ENCODE results near the gene OTUD4. TPM values are rescaled to one million over a fixed set of nuclear protein-coding genes. Genes with fewer than 3 reads are reported as not detected.

Gene OTUD4
- total and polyA plus RNA-seq, 9 of the 15 experiments (the other 6 are each of a cell fraction or from before 2014, with no cell fraction given), result 4.2 to 29.0 (median 24.8) TPM

DNA sequence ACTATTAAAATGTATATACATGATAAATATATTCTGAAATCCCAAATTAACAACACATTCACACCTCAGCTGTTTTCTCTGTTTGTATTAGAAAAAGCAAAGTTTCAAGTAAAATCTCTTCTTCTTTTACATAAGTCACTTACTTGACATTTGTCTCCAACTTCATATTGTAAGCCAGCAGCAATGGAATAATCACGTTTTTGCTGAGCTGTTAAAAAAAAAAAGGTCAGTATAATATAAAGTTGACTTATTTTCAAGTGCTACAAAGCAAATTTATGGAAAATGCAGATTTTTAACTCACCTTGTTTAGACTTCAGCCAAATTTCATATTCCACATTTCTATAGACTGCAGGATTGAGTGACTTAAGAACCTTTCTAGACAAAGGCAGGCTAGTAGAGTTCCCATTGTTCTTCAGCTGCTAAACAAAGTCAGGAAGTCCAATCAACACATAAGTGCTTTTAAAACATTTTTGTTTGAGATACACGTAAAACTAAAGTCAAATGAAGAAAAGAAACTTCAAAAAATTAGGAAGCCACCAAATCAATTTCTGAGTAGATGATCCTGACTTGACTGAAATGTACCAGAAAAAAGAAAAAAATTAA is 25.0 kb downstream of the OTUD4 start:
- Histone ChIP-seq H3K4me3 (no peak overlapping the region), H3K4me2 (ENCODE audit: insufficient read depth, low read length) (no peak overlapping the region), H3K36me3 (ENCODE audit: control insufficient read depth, insufficient read depth, low read length) (peaks cover 86% of the 10 kb centered on the region), H3K27ac (ENCODE audit: extremely low read depth, low read depth, low read length) (no peak overlapping the region), H3K9ac (ENCODE audit: insufficient read depth in 1 of 2, low read depth in 2 of 2, low read length in 2 of 2) (no peak overlapping the region), H3K27me3 (ENCODE audit: control insufficient read depth in 2 of 2, insufficient read depth in 2 of 2, low read length in 2 of 2) (no peaks in the 10 kb centered on the region), H3K79me2 (ENCODE audit: control insufficient read depth, insufficient read depth, low read length) (peaks cover 12% of the 10 kb centered on the region), H3K9me3 (replicated peaks; ENCODE audit: control insufficient read depth, insufficient read depth, low read depth, low read length) (no peaks in the 10 kb centered on the region), H3K9me1 (ENCODE audit: control insufficient read depth, insufficient read depth, low read length) (no peaks in the 10 kb centered on the region), H2AFZ (ENCODE audit: low read depth, low read length) (no peak overlapping the region), H3K4me1 (replicated peaks in 1 of 2; ENCODE audit: control insufficient read depth in 2 of 2, insufficient read depth in 2 of 2, low read length in 2 of 2) (no peaks in the 10 kb centered on the region), H4K20me1 (replicated peaks; ENCODE audit: control insufficient read depth, insufficient read depth, low read length) (no peaks in the 10 kb centered on the region)
- intact Hi-C loops (cut with micrococcal nuclease), result loop anchor here (2.0 to 10.0 kb wide), 2 partner anchors 77 to 459 kb away; partner anchors contain the start of gene MMAA
- WGBS (ENCODE audit: insufficient coverage, low coverage, missing lambda C conversion rate), result 70% methylated on average over 2 of the region's 2 CpGs
- no peak for ATAC-seq
- in situ Hi-C loops (cut with MboI), result no loop called here
- POLR2A ChIA-PET, result no interaction called here
- no TSS peak for BruUV-seq (replicated peaks)
- TF ChIP-seq MAFF (IDR thresholded peaks at IDR 0.05; ENCODE audit: low read length), result peak; percentile 51; the same call in 1 of the 2 replicates
- TF ChIP-seq, protein P1, sequence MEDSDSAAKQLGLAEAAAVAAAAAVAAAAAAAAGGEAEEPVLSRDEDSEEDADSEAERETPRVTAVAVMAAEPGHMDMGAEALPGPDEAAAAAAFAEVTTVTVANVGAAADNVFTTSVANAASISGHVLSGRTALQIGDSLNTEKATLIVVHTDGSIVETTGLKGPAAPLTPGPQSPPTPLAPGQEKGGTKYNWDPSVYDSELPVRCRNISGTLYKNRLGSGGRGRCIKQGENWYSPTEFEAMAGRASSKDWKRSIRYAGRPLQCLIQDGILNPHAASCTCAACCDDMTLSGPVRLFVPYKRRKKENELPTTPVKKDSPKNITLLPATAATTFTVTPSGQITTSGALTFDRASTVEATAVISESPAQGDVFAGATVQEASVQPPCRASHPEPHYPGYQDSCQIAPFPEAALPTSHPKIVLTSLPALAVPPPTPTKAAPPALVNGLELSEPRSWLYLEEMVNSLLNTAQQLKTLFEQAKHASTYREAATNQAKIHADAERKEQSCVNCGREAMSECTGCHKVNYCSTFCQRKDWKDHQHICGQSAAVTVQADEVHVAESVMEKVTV (CRISPR knock-in tag; IDR thresholded peaks at IDR 0.05), result no peak
- TF ChIP-seq ZBED1 (IDR thresholded peaks at IDR 0.05), result no peak
- peak; percentile 87 for TF ChIP-seq ZNF316 (IDR thresholded peaks at IDR 0.05)
- TF ChIP-seq MAFK (IDR thresholded peaks at IDR 0.05; ENCODE audit: low read length), result peak; percentile 60; the same call in 1 of the 2 replicates
- TF ChIP-seq C11orf30 (IDR thresholded peaks at IDR 0.05; ENCODE audit: low read depth), result peak; percentile 70
- TF ChIP-seq, protein P2, sequence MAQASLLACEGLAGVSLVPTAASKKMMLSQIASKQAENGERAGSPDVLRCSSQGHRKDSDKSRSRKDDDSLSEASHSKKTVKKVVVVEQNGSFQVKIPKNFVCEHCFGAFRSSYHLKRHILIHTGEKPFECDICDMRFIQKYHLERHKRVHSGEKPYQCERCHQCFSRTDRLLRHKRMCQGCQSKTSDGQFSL (CRISPR knock-in tag; IDR thresholded peaks at IDR 0.05), result no peak
- TF ChIP-seq, protein P2 (tag; IDR thresholded peaks at IDR 0.05), result no peak
- no peak for TF ChIP-seq CREM (IDR thresholded peaks at IDR 0.05; ENCODE audit: low read depth)
- CTCF ChIA-PET (ENCODE audit: low intra/inter-chr PET ratio), result interaction anchor here (0.5 to 1.9 kb wide), 2 partner anchors 402 to 454 kb away, joined by 3 to 8 read pairs; no protein-coding TSS in a partner anchor
- FAIRE-seq, result no peak
- DNase-seq (ENCODE audit: extremely low read depth in 1 of 4, low spot score in 3 of 4), result no peak

All from K562 (cell line).